Measurements from ENCODE around the gene PRPF6.
A peak's percentile ranks its signal among the peaks of the same experiment; 100 is the strongest.

PRPF6 gene, protein sequence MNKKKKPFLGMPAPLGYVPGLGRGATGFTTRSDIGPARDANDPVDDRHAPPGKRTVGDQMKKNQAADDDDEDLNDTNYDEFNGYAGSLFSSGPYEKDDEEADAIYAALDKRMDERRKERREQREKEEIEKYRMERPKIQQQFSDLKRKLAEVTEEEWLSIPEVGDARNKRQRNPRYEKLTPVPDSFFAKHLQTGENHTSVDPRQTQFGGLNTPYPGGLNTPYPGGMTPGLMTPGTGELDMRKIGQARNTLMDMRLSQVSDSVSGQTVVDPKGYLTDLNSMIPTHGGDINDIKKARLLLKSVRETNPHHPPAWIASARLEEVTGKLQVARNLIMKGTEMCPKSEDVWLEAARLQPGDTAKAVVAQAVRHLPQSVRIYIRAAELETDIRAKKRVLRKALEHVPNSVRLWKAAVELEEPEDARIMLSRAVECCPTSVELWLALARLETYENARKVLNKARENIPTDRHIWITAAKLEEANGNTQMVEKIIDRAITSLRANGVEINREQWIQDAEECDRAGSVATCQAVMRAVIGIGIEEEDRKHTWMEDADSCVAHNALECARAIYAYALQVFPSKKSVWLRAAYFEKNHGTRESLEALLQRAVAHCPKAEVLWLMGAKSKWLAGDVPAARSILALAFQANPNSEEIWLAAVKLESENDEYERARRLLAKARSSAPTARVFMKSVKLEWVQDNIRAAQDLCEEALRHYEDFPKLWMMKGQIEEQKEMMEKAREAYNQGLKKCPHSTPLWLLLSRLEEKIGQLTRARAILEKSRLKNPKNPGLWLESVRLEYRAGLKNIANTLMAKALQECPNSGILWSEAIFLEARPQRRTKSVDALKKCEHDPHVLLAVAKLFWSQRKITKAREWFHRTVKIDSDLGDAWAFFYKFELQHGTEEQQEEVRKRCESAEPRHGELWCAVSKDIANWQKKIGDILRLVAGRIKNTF

DNA sequence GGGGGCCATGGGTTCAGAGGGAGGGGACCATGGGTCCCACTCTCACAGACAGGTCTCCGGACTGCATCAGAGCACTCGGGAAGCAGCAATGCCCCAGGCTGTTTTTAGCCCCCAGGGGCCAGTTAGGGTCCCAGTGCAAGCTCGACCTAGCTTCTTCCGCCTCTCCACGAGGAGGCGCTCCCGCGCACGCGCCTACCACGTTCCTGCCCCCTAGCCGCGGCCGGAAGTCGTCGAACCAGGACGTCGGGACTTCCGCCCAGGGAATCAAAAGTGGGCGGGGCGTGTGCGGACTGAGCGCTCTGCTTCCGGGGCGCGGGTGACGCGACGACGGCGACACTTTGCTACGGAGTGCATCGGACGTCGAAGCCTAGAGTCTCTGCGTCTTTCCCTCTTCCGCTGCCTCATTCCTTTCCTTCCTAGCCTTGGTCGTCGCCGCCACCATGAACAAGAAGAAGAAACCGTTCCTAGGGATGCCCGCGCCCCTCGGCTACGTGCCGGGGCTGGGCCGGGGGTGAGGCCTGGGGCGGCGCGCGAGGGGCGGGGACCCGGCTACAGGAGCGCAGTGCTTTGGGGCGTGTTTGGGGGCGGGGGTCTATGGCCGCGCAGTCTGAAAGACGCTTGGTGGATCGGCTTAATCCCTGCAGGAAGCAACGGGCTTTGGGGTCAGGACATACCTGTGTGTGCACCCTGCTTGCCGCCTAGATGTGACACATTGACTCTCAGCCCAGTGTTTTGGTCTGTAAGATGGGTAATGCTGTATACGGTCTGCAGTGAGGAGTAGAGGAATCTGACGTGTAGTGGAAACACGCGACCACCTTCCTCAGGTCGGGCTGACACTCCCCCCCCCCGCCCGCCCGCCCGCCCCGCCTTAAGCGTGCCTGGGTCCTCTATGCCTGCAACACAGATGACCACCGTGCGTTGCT, at the start of gene PRPF6:
PRPF6 (plus strand) TSS at position 327 of the 923 bp plus-strand sequence; CDS start at position 441, 114 bp downstream.
- peak; percentile 98 to 99 for DNase-seq

- no peak for DNase-seq
These were observed 49.2 kb upstream of the PRPF6 start for GRCh38 chr20:63931735-63932134.

DNA sequence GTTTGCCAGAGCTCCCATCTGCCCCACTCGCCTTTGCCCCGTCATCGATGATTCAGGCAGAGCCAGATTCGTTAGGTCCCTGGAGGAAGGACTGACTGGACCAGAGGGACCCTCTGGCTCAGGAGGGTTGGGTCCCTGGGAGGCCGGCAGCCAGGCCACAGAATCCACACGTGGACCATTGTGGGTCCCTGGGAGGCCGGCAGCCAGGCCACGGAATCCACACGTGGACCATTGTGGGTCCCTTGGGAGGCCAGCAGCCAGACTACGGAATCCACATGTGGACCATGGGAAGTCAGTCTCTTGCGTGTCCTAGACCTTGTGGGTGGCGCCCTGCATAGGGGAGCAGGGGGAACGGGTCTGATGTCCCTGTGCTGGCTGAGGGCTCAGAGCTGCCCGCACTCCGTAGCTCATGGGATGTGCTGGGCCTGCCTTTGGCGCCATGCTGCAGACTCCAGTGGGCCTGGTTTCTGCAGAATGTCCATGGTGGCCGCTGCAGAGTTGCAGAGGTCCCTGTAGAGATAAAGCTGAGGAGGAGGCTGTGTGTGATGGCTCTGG, 48.2 kb upstream of the PRPF6 start:
- no peak for DNase-seq

- DNase-seq = no peak
These were observed 47.3 kb upstream of the PRPF6 start for GRCh38 chr20:63933646-63934045.

DNA sequence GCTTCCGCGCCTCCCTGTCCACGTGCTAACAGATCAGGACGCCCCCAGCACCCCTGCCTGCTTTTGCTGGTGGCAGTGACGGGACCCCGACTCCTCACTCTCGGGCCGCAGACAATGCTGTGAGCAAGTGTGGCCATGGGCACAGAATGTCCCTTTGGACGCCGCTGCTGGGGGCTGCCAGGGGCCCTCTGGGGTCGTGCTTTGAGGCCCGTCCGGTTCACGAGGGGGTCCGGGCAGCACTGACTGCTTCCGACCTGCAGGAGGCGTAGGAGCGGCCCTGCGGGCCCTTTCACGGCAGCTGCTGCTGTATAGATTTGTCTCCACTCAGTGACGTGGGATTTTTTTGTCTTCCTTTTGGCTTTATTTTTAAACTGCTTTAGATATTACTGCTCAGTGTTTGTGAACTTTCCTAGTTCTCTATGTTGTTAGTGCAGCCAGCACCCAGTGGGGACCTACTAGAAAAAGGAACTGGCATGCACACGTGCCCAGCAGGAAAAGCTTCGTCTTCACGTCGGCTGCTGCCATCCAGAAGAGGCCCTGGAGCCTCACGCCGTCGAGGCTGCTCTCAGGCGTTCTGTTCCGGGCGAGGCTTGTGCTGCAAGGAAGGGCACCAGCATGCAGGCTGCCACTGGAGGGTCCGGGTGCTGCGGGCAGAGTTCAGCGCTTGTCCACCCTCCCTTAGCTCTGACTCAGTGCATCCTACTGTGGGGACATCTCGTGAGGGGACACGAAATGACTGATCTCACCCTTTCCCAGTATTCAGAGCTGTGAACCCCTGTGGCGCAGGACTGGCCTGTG, 46.5 kb upstream of the PRPF6 start:
- no peak for DNase-seq

GRCh38 chr20:63935447-63935846, 45.5 kb upstream of the PRPF6 start:
- DNase-seq = no peak

- no peak for DNase-seq
These were observed 43.3 kb upstream of the PRPF6 start for GRCh38 chr20:63937596-63937995.

DNA sequence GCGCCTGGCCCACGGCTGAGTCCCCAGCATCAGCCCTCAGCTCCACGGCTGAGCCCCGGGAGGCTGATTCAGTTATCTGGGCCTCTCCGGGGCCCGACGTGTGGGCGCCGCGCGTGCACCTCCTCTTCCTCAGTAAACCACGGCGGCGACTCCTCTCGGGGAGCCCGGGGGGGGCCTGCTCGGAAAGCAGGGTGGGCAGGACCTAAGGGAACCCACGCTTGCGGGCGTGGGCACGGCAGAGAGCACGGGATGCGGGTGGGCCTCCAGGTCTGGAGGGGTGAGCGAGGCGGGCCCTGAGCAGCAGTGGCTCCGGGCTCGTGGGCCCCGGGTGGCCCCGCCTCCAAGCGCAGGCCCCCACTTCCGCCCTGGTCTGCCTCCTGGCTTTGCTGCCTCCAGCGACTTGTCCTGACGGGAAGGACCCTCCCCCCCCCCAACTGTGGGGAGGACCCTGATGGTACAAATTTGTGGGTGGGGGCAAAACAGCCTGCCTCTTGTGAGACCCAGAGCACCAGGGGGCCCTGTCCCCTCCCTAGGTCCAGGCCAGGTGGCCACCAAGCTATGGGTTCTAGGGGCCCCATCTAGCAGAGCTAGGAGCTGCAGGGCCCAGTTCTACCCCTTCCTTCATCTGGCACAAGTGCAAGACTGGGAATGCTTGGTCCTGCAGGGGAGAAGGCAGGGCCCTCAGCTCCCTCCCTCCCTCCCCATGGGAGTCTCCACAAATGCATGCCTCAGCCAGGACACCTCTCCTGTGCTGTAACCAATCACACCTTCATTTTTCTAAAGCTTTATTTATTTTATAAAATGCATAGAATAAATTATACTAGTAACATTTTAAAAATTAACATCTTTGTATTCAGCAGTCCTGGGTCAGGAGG, 41.6 kb upstream of the PRPF6 start:
- no peak for DNase-seq

DNA sequence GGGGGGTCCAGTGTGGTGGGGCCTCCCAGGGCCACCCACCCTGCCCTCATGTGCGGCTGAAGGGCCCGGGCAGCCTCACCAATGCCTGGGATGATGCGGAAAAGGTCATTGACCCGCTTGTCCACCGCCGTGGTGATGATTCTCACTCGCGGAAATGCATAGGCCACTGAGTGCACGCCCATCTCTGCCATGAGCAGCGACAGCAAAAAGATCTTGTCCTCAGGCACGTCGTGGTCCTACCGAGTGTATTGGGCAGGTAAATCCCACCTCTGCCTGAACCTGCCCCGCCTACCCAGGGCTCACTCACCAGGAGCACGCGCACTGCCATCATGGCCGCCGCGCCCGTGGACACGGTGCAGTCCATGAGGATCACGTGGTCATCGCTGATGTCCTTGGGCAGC, 40.9 kb upstream of the PRPF6 start:
- DNase-seq = no peak

DNA sequence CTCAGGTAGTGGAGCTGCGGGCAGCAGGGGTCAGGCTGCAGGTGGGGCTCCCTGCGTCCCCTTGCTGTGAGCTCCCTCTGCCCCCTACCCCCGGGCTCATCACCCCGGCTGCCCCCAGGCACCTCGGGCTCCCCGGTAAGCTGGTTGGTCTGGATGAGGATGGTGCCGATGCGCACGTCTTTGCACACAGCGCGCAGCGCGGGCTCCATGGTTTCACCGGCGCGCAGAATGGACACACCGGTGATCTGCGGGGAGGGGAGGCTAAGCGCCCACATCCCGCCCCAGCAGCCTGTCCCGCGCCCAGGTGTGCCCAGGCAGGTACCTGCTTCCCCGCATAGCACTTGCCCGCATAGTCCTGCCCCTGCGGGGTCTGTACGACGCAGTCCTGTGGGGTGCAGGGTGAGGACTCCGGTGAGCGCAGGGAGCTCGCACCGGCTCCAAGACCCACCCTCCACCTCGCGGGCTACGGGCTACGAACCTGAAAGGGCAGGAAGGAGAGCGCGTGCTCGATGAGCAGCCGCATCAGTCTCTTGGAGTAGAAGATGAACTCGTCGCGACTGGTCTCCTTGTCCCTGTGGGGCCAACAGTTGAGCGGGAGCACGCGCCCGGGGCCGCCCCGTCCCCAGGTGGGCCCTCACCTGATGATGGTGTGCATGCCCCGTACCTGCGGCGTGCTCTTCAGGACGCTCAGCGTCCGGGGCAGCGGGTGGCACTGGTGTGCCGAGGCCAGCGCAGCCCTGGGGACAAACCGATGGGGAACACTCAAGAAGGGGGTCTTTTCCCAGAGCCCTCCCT, 40.3 kb upstream of the PRPF6 start:
- no peak for DNase-seq

DNA sequence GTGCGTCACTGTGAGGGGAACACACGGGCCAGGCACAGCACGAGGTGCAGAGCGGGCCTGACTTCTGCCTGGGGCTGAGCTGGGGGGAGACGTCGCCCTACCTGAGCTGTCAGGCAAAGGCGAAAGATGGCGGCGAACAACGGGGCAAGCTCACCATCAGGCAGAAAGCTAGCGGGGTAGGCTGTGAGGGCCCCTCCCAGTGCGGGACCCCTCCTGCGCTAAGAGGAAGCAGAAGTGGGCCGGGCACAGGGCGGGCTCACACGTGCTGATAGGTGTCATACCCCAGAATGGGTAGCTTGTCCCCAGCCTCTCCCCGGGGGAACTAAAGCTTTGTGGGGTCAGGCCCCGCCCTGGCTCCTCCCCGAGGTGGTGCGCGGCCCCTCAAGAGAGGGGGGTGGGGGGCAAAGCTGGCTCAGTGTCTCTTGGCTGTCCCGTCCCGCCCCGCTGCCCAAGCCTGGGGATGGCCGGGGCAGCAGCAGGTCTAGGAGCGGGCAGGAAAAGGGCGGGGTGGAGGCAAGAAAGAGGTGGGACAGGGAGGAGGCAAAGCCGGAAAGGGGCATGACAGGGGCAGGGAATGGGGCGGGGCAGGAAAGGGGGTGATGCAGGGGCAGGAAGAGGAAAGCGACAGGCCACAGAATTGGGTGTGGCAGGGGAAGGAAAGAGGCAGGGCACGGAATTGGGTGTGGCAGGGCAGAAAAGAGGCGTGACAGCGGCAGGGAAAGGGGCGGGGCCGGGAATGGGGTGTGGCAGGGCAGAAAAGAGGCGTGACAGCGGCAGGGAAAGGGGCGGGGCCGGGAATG, 39.5 kb upstream of the PRPF6 start:
- DNase-seq = no peak

DNA sequence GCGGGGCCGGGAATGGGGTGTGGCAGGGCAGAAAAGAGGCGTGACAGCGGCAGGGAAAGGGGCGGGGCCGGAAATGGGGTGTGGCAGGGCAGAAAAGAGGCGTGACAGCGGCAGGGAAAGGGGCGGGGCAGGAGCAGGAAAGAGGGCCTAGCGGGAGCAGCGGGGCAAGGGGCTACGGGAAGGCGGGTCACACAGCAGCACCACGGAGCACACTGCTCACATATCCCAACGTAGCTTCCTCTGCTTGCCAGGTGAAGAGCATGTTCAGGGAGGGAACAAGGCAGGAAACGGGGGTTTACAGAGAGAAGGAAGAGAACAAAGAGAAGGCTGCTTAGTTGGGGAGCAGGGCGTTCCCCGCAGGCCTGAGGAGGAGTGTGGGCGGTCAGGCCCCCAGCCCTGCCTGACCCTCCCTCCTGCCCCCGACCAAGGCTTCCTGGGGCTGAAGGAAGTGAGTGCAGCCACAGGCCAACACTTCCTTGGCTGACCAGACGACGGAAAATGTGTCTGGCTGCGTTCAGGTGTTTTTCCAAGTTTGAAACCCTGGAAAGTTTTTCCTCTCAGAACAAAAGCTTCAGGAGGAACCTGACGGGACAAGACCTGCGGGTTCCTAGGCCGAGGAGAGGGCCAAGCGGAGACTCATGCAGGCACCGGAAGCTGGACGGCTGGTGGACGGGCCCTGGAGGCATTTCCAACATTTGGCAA, 38.5 kb upstream of the PRPF6 start:
- DNase-seq = no peak

- no peak for DNase-seq
These were observed 37.7 kb upstream of the PRPF6 start for GRCh38 chr20:63942969-63943807.

GRCh38 chr20:63943808-63944077, 37.2 kb upstream of the PRPF6 start:
- no peak for DNase-seq

DNA sequence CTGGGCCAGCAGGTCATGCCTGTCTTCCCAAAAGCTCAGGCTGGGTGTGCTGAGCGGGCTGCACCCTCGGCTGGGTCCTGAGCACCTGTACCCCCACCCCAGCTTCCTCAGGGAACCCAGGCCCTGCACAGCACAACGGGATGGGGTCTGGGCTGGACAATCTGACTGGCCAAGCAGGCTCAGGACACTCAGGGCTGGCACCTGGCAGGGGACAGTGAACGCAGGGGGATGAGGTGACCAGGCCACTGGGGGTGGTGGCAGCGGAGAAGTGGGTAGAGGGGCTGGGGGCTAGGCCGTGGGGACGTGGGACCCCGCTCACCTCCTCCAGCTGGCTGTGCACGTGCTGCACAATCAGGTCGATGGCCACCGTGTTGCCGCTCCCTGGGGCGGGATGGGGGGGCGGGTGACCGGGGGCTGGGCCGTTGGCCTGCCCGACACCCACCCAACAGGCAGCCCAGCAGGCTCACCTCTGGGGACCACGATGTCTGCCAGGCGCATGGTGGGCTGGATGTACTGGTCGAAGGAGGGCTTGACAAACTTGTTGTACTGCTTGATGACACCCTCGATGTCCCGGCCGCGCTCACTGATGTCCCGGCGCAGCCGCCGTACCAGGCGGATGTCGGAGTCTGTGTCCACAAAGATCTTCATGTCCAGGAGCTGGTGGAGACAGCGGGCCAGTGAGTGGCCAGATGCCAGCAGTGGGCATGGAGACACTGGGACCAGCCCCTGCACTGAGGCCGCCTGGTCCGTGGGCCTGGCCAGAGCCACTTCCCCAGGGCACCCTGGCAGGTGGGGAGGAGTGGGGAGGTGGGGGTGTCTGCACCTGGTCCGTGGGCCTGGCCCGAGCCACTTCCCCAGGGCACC, 36.6 kb upstream of the PRPF6 start:
- DNase-seq = no peak

DNA sequence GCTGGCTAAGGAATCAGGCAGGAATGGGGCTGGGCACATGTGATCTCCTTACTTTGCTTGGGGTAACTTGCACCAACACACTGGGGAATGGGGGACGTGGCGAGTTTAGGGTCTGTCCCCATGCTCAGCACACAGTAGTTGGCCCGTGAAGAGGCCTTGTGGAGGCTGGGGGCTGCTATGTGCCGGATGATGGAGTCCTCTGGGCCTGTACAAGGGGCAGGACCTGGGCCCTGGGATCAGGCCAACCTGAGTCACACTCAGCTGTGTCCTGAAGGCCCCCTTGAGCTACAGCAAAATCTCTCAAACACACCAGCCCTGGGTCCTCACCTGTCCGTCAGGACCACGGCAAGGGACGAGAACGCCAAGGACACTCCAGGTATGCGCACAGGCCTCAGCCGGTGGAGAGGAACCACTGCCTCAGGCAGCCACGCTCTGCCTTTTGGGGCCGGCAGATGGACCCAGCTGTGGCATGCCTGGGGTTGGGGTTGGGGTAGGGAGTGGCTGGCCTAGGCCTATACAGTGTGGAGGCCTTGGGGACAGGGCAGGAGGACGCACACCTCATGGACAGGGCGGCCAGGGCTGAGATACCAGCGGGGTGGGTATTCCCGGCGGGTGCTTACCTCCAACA, 35.8 kb upstream of the PRPF6 start:
- no peak for DNase-seq
